Measurements from ENCODE around the gene PUSL1.

Gene PUSL1, protein sequence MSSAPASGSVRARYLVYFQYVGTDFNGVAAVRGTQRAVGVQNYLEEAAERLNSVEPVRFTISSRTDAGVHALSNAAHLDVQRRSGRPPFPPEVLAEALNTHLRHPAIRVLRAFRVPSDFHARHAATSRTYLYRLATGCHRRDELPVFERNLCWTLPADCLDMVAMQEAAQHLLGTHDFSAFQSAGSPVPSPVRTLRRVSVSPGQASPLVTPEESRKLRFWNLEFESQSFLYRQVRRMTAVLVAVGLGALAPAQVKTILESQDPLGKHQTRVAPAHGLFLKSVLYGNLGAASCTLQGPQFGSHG

DNA sequence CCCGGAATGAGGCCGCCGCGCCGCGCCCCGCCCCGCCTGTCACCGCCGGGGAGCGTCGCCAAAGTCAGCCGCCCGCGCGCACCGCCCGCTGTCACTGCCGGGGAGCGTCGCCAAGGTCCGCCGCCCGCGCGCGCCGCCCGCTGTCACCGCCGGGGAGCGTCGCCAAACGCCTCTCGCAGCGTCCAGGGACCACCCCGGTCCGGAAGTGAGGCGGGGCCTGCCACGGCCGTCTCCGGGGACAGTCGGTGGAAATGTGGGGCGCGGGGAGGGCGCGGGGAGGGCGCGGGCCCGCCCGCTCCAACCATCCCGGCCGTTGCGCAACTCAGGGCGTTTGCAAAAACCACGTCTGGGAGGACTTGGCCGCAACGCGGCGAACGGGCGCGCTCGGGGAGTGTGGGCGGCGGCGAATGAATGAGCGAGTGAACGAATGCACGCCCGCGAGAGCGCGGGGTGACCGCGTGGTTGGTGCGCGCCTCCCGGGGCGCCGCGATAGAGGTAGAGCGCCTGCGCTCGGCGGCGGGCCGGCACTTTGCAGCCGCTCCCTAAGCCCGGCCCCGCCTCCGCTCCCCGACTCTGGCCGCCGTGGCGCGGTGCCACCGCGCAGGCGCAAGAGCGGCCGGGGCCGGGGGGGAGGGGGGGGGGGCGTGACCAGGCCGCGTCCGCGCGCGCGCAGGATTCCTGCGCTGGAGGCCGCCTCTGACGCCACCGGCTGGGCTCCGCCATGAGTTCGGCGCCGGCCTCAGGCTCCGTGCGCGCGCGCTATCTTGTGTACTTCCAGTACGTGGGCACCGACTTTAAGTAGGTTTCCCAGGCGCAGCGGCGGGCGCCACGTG lies at the start of gene PUSL1, which contains the start of gene ACAP3:
PUSL1 (plus strand) TSS at position 675 of the 833 bp plus-strand sequence; CDS start at position 722, 47 bp downstream.
ACAP3 (minus strand) TSS at position 8 of the 833 bp plus-strand sequence. CDS start 115 bp downstream, outside the sequence.
- peaks cover 36% of the 10 kb centered on the region for H3K4me1 ChIP-seq (ENCODE audit: control insufficient read depth, low read length)
- no peaks in the 10 kb centered on the region for H4K20me1 ChIP-seq (ENCODE audit: control insufficient read depth, insufficient read depth, low read depth, low read length)
- peaks cover 40% of the 10 kb centered on the region for H3K79me2 ChIP-seq (ENCODE audit: control insufficient read depth, low read length)
- H3K27me3 ChIP-seq (ENCODE audit: control insufficient read depth, low read length): no peaks in the 10 kb centered on the region
- no peaks in the 10 kb centered on the region for H3K9me3 ChIP-seq (ENCODE audit: control insufficient read depth, insufficient read depth, low read length)
- no peak for TF ChIP-seq EZH2phosphoT487 (IDR thresholded peaks at IDR 0.05; ENCODE audit: borderline replicate concordance, low read length)
- TF ChIP-seq, protein P1, sequence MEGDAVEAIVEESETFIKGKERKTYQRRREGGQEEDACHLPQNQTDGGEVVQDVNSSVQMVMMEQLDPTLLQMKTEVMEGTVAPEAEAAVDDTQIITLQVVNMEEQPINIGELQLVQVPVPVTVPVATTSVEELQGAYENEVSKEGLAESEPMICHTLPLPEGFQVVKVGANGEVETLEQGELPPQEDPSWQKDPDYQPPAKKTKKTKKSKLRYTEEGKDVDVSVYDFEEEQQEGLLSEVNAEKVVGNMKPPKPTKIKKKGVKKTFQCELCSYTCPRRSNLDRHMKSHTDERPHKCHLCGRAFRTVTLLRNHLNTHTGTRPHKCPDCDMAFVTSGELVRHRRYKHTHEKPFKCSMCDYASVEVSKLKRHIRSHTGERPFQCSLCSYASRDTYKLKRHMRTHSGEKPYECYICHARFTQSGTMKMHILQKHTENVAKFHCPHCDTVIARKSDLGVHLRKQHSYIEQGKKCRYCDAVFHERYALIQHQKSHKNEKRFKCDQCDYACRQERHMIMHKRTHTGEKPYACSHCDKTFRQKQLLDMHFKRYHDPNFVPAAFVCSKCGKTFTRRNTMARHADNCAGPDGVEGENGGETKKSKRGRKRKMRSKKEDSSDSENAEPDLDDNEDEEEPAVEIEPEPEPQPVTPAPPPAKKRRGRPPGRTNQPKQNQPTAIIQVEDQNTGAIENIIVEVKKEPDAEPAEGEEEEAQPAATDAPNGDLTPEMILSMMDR (IDR thresholded peaks at IDR 0.05; ENCODE audit: low read depth, low read length, poor library complexity, severe bottlenecking): no peak
- H3K36me3 ChIP-seq (ENCODE audit: control insufficient read depth, low read length): peaks cover 37% of the 10 kb centered on the region
- peak within 1 kb of the TSS; percentile 81 for H3K27ac ChIP-seq (ENCODE audit: low read depth, low read length)
- H3K4me3 ChIP-seq (ENCODE audit: low read length): peak within 1 kb of the TSS; percentile 83
- peaks cover 2% of the 10 kb centered on the region; the same call in 1 of the 2 replicates for H3F3A ChIP-seq (ENCODE audit: control insufficient read depth, insufficient read depth)
- H3K9me2 ChIP-seq (replicated peaks; ENCODE audit: control insufficient read depth, low read length): no peaks in the 10 kb centered on the region
- H3K4me2 ChIP-seq (ENCODE audit: low read length): peak within 1 kb of the TSS; percentile 84

DNA sequence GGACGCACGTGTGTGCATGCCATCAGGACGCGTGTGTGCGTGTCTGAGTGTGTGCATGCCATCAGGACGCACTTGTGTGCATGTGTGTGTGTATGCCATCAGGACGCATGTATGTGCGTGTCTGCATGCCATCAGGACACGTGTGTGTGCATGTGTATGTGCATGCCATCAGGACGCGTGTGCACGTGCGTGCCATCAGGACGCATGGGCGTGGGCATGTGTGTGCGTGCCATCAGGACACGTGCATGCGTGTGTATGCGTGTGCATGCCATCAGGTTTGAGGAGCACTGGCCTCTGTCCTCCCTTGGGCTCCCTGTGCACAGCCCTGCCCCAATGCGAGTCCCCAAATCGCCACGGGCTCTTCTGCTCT lies 49.3 kb upstream of the PUSL1 start:
- Histone ChIP-seq H3K9me2 (replicated peaks; ENCODE audit: control insufficient read depth, low read length) (no peaks in the 10 kb centered on the region), H3K36me3 (ENCODE audit: control insufficient read depth, low read length) (peaks cover 71% of the 10 kb centered on the region), H3K4me1 (ENCODE audit: control insufficient read depth, low read length) (peaks cover 19% of the 10 kb centered on the region), H3K4me2 (ENCODE audit: low read length) (no peak overlapping the region), H3F3A (ENCODE audit: control insufficient read depth, insufficient read depth) (0 out of 2 replicates have a peak, but pooled peaks cover 3% of the 10 kb centered on the region), H3K27ac (ENCODE audit: low read depth, low read length) (no peak overlapping the region), H3K79me2 (ENCODE audit: control insufficient read depth, low read length) (peaks cover 30% of the 10 kb centered on the region), H4K20me1 (ENCODE audit: control insufficient read depth, insufficient read depth, low read depth, low read length) (no peaks in the 10 kb centered on the region), H3K27me3 (ENCODE audit: control insufficient read depth, low read length) (no peaks in the 10 kb centered on the region), H3K9me3 (ENCODE audit: control insufficient read depth, insufficient read depth, low read length) (no peaks in the 10 kb centered on the region), H3K4me3 (ENCODE audit: low read length) (no peak overlapping the region)
- TF ChIP-seq, protein P1 (IDR thresholded peaks at IDR 0.05; ENCODE audit: low read depth, low read length, poor library complexity, severe bottlenecking): no peak
- TF ChIP-seq EZH2phosphoT487 (IDR thresholded peaks at IDR 0.05; ENCODE audit: borderline replicate concordance, low read length): no peak

DNA sequence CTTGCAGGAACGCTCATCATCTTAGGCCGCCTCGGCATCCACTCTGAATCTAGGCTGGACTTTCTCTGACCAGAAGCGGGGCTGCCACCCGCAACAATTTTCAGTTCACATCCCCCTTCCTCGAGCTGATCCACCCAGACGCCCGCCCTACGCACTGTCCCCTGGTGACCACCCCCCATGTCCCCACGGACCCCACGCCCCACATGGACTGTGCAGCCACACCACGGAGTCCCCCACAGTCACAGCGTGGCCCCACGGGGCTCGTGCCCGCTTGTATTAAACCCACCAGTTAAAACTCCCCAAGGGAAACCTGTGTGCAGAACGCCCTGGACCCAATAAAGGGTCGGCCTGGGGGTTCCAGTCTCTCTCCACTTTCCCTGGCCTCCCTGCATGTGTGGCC lies 48.9 kb upstream of the PUSL1 start:
- Histone ChIP-seq H3K36me3 (ENCODE audit: control insufficient read depth, low read length) (peaks cover 71% of the 10 kb centered on the region), H3K4me1 (ENCODE audit: control insufficient read depth, low read length) (peaks cover 19% of the 10 kb centered on the region), H3K9me2 (replicated peaks; ENCODE audit: control insufficient read depth, low read length) (no peaks in the 10 kb centered on the region), H3K9me3 (ENCODE audit: control insufficient read depth, insufficient read depth, low read length) (no peaks in the 10 kb centered on the region), H3K79me2 (ENCODE audit: control insufficient read depth, low read length) (peaks cover 32% of the 10 kb centered on the region), H3K4me2 (ENCODE audit: low read length) (peak overlapping the region; percentile 49; the same call in 1 of the 2 replicates), H3F3A (ENCODE audit: control insufficient read depth, insufficient read depth) (0 out of 2 replicates have a peak, but pooled peaks cover 3% of the 10 kb centered on the region), H3K27me3 (ENCODE audit: control insufficient read depth, low read length) (no peaks in the 10 kb centered on the region), H4K20me1 (ENCODE audit: control insufficient read depth, insufficient read depth, low read depth, low read length) (no peaks in the 10 kb centered on the region), H3K27ac (ENCODE audit: low read depth, low read length) (peak overlapping the region; percentile 51), H3K4me3 (ENCODE audit: low read length) (no peak overlapping the region)
- TF ChIP-seq EZH2phosphoT487 (IDR thresholded peaks at IDR 0.05; ENCODE audit: borderline replicate concordance, low read length): no peak
- TF ChIP-seq, protein P1 (IDR thresholded peaks at IDR 0.05; ENCODE audit: low read depth, low read length, poor library complexity, severe bottlenecking): no peak

Data from DOHH2 (cell line).